HG02840 (cell line): ENCODE data around the gene MED17.

Experiments used
- ATAC-seq: cut with Tn5 transposase; IDR thresholded peaks from one replicate; pipeline ENCODE4 v1.9.1; 2021; ENCODE audit warnings: mild to moderate bottlenecking, moderate library complexity, moderate number of reproducible peaks; ENCODE audit not compliant: unreplicated experiment, low FRiP score

Gene MED17

GRCh38 chr11:93845181-93846092 is 61.4 kb downstream of the MED17 start:
- no peak for ATAC-seq

- no peak for ATAC-seq
These were observed 62.3 kb downstream of the MED17 start for GRCh38 chr11:93846411-93846810.

GRCh38 chr11:93849201-93849600 is 65.1 kb downstream of the MED17 start:
- ATAC-seq: no peak

DNA sequence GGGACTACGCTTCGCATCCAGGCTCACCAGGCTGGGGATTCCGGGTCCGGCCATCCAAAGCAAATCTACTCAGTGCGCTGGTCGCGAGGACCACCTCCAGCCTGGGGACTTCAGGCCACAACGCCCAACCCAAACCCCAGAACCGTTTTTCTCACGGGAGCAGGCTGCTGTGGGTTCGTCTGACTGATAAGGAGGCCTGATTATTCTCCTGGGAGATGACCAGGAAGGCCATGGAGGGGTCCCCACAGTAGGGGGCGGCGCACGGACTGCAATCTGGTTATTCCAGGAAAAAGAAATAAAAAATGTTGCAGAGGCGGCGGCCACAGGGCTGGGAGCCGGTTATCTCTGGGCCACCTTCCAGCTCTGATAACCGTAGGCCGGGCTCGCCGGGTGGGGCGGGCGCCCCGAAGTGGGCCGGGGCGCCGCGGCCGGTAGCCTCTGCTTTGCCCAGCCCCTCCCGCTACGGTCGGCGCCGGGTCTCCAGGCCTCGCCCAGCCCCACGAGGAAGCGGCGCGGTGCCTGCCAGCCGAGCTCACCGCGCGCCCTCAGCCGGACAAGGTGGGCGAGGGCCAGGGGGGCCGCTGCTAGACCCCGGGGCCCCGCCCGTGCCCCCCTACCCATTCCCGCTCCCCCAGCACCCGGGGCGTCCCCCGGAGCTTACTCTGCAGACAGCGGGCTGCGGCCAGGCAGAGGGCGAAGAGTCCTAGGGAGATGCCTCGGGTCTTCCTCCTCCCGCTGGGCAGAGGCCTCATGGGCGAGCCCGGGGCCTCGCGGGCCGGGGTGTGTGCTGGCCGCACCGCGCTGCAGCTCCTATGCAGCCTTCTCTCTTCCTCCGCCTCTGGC is 65.9 kb downstream of the MED17 start:
- ATAC-seq: no peak

GRCh38 chr11:93850594-93851018 is 66.5 kb downstream of the MED17 start, which contains the start of gene VSTM5:
TSS of gene VSTM5 (minus strand) at chr11:93850618. CDS start at chr11:93850502, 116 bp downstream.
- no peak for ATAC-seq

DNA sequence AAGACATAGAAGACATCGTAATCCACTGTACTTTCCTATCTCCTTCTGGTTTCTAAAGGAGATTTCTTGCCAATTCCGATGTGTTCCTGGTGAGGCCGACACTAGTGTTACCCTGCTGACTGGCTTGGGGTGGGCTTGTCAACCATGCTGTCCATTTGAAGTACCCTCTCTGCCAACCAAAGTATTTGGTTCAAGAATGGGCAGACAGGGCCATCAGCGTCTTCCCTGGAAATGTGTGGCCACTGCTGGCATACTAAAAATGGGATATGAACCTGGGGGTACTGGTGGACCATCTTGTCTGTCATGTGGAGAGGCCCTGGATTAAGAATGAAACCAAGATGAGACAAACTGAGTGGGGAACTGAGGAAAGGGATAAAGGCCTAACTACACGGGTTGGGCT is 68.2 kb downstream of the MED17 start:
- ATAC-seq: no peak

DNA sequence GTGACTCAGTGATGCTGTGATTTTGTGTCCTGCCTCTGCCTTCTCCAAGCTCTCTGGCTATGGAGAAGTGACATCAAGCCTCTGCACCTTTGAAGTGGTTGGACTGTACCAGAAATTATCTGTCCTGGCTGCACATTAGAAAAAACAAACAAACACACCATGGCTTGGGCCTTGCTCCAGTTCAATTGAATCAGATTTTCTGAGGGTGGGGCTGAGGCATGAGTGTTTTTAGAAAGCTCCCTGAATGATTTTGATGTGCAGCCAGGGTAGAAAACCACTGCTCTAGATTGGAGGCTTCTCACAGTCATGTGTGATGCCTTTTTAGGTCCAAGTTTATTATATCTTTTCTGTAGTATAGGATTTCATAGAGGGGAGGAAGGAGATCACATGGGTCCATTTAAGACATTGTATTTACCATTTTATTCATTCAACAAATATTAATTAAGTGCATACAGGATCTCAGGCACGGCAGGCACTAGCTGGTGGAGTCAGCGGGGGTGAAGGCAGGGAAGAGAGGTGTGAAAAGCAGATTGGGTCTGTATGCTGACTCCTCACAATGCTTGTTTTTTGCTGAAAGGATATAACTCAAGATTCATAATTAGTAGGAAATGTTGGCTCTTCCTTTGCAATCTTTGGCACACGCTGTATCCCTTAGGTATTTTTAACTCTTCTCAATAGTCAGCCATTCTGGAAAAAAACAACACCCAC is 73.5 kb downstream of the MED17 start:
- ATAC-seq: no peak

- ATAC-seq: no peak
These were observed 74.2 kb downstream of the MED17 start for GRCh38 chr11:93858121-93858775.

DNA sequence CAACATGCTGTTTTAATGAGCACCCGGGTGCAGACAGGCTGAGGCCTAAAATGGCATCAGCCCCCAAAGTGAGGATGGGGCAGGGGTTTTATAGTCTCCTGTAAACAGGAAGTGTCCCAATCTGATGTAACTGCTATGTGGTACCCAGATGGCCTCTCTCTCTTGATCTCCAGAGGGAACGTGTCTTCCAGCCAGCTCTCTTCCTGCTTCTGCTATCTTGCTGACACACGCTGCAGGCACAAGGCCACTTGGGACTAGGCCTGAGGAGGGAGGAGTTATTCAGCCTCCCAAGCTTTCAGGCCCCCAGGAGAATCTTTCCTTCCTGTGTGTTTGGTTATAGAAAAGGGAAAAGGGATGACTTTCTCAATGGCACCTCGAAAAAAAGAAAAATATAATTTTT is 77.7 kb downstream of the MED17 start:
- no peak for ATAC-seq
